Thymus (tissue), 11 donors: Measurements from ENCODE around the gene PLCH2. TPM values are rescaled to one million over a fixed set of nuclear protein-coding genes. Genes with fewer than 3 reads are reported as not detected.

ENCODE experiments used
- DNase-seq, 9 donors: peaks; one replicate each; pipeline ENCODE4 v3.0.0-alpha.2; 2013; ENCODE audit warnings: low spot score in 9 of 9, low read depth in 6 of 9, missing footprints in 1 of 9
- H3K27ac ChIP-seq, 2 donors: one replicate each; pipeline ENCODE4 v1.5.1; 2013; ENCODE audit warnings: control low read depth in 1 of 2, low read depth in 1 of 2, low read length in 1 of 2, mild to moderate bottlenecking in 1 of 2, moderate library complexity in 1 of 2
- H3K27me3 ChIP-seq, 2 donors: one replicate each; pipeline ENCODE4 v1.5.1; 2013; ENCODE audit warnings: low read length in 1 of 2; ENCODE audit not compliant: control insufficient read depth in 2 of 2, insufficient read depth in 1 of 2
- H3K36me3 ChIP-seq, 2 donors: one replicate each; pipeline ENCODE4 v1.5.1; 2013; ENCODE audit warnings: low read length in 1 of 2, mild to moderate bottlenecking in 1 of 2, moderate library complexity in 1 of 2; ENCODE audit not compliant: control insufficient read depth in 2 of 2, insufficient read depth in 2 of 2
- H3K4me1 ChIP-seq, 2 donors: one replicate each; pipeline ENCODE4 v1.5.1; 2013; ENCODE audit warnings: low read length in 2 of 2; ENCODE audit not compliant: control insufficient read depth in 2 of 2, insufficient read depth in 2 of 2
- H3K4me3 ChIP-seq, 2 donors: one replicate each; pipeline ENCODE4 v1.5.1; 2013; ENCODE audit warnings: low read length in 2 of 2, control low read depth in 1 of 2, mild to moderate bottlenecking in 1 of 2
- H3K9me3 ChIP-seq, 2 donors: one replicate each; pipeline ENCODE4 v1.5.1; 2013; ENCODE audit warnings: low read length in 1 of 2, mild to moderate bottlenecking in 1 of 2; ENCODE audit not compliant: control insufficient read depth in 2 of 2, insufficient read depth in 1 of 2
- WGBS: extraction: QIAGEN DNeasy Blood & Tissue Kit; methylation state at CpG from one replicate; pipeline ENCODE4 v1.1.7; 2013; 5-methylcytosine and 5-hydroxymethylcytosine counted together
- polyA plus RNA-seq: library from polyadenylated mRNA; stranded (reverse); fragments of 200-250 nt; gene quantifications from one replicate; pipeline ENCODE4 v1.2.3, GENCODE V29; 2013
- total RNA-seq: library from RNA; stranded (reverse); fragments of 120-200 nt; gene quantifications from one replicate; pipeline ENCODE4 v1.2.4, GENCODE V29; 2013
- donor health status: healthy.

PLCH2 gene
- total and polyA plus RNA-seq, 2 donors = 0.90 to 34.4 TPM

GRCh38 chr1:2508180-2508579 lies 32.1 kb downstream of the PLCH2 start:
- Histone ChIP-seq H3K9me3 (no peaks in the 10 kb centered on the region), H3K27ac (no peak overlapping the region), H3K27me3 (peaks cover 0 to 13% of the 10 kb centered on the region in 2 donors), H3K36me3 (peaks cover 39 to 64% of the 10 kb centered on the region in 2 donors), H3K4me3 (no peak overlapping the region), H3K4me1 (no peaks in the 10 kb centered on the region)
- no peak for DNase-seq
- WGBS = 92% methylated on average over 24 of the region's 24 CpGs

GRCh38 chr1:2508751-2509150 lies 32.7 kb downstream of the PLCH2 start:
- 98% methylated on average over 29 of the region's 29 CpGs for WGBS
- Histone ChIP-seq H3K36me3 (peaks cover 45 to 70% of the 10 kb centered on the region in 2 donors), H3K4me3 (no peak overlapping the region), H3K9me3 (no peaks in the 10 kb centered on the region), H3K4me1 (no peaks in the 10 kb centered on the region), H3K27ac (no peak overlapping the region), H3K27me3 (peaks cover 0 to 9% of the 10 kb centered on the region in 2 donors)
- DNase-seq = no peak

GRCh38 chr1:2509589-2509988 lies 33.5 kb downstream of the PLCH2 start:
- Histone ChIP-seq H3K36me3 (peaks cover 49 to 78% of the 10 kb centered on the region in 2 donors), H3K27me3 (peaks cover 0 to 1% of the 10 kb centered on the region in 2 donors), H3K4me3 (no peak overlapping the region), H3K27ac (no peak overlapping the region), H3K4me1 (no peaks in the 10 kb centered on the region), H3K9me3 (no peaks in the 10 kb centered on the region)
- DNase-seq = no peak
- 96% methylated on average over 11 of the region's 11 CpGs for WGBS

- DNase-seq = no peak
- Histone ChIP-seq H3K36me3 (peaks cover 49 to 87% of the 10 kb centered on the region in 2 donors), H3K4me3 (no peak overlapping the region), H3K27me3 (no peaks in the 10 kb centered on the region), H3K9me3 (no peaks in the 10 kb centered on the region), H3K27ac (no peak overlapping the region), H3K4me1 (no peaks in the 10 kb centered on the region)
- 96% methylated on average over 27 of the region's 27 CpGs for WGBS
Measured at GRCh38 chr1:2510366-2511155, 34.5 kb downstream of the PLCH2 start.

GRCh38 chr1:2512862-2513421 lies 36.9 kb downstream of the PLCH2 start:
- Histone ChIP-seq H3K4me3 (no peak overlapping the region), H3K27ac (no peak overlapping the region), H3K4me1 (no peaks in the 10 kb centered on the region), H3K27me3 (no peaks in the 10 kb centered on the region), H3K9me3 (no peaks in the 10 kb centered on the region), H3K36me3 (peaks cover 62 to 100% of the 10 kb centered on the region in 2 donors)
- 95% methylated on average over 31 of the region's 31 CpGs for WGBS
- DNase-seq = no peak

- peaks cover 69 to 100% of the 10 kb centered on the region in 2 donors for H3K36me3 ChIP-seq
- 96% methylated on average over 43 of the region's 43 CpGs for WGBS
- H3K9me3 ChIP-seq = no peaks in the 10 kb centered on the region
- DNase-seq = no peak
- no peaks in the 10 kb centered on the region for H3K27me3 ChIP-seq
- no peak overlapping the region for H3K4me3 ChIP-seq
- no peaks in the 10 kb centered on the region for H3K4me1 ChIP-seq
- H3K27ac ChIP-seq = no peak overlapping the region
Measured at GRCh38 chr1:2513939-2514652, 38.0 kb downstream of the PLCH2 start.

GRCh38 chr1:2514863-2515762 lies 39.0 kb downstream of the PLCH2 start:
- Histone ChIP-seq H3K9me3 (no peaks in the 10 kb centered on the region), H3K27ac (no peak overlapping the region), H3K4me1 (no peaks in the 10 kb centered on the region), H3K36me3 (peaks cover 71 to 100% of the 10 kb centered on the region in 2 donors), H3K27me3 (no peaks in the 10 kb centered on the region), H3K4me3 (no peak overlapping the region)
- no peak for DNase-seq
- 97% methylated on average over 45 of the region's 45 CpGs for WGBS

GRCh38 chr1:2515763-2516080 lies 39.6 kb downstream of the PLCH2 start:
- DNase-seq = no peak
- H3K27ac ChIP-seq = no peak overlapping the region

More at GRCh38 chr1:2515763-2516080, 39.6 kb downstream of the PLCH2 start:
- Histone ChIP-seq H3K27me3 (no peaks in the 10 kb centered on the region), H3K9me3 (no peaks in the 10 kb centered on the region), H3K36me3 (peaks cover 70 to 100% of the 10 kb centered on the region in 2 donors), H3K4me3 (no peak overlapping the region), H3K4me1 (no peaks in the 10 kb centered on the region)
- WGBS = 98% methylated on average over 11 of the region's 11 CpGs
